HUES6 (cell line): ENCODE data around the gene MRC2.
"Not testable (repeated sequence)": the region's sequence is repeated elsewhere in the genome, so short reads cannot be mapped to it uniquely, and the experiment has no call there.

ENCODE experiments used
- H3K27ac ChIP-seq: 2 replicates; pipeline ENCODE4 v1.7.0; 2013; ENCODE audit warnings: low read depth, mild to moderate bottlenecking, low read length, inconsistent platforms
- H3K27me3 ChIP-seq: 2 replicates; pipeline ENCODE4 v1.6.1; 2013; ENCODE audit warnings: low read length; ENCODE audit not compliant: control insufficient read depth, insufficient read depth
- H3K36me3 ChIP-seq: 2 replicates; pipeline ENCODE4 v1.6.1; 2013; ENCODE audit warnings: low read length; ENCODE audit not compliant: control insufficient read depth, insufficient read depth
- H3K4me1 ChIP-seq: 2 replicates; pipeline ENCODE4 v1.6.1; 2013; ENCODE audit warnings: low read length; ENCODE audit not compliant: control insufficient read depth, insufficient read depth
- H3K4me3 ChIP-seq: 2 replicates; pipeline ENCODE4 v1.5.1; 2013; ENCODE audit warnings: low read depth, low read length
- H3K9ac ChIP-seq: one replicate; pipeline ENCODE4 v1.6.1; 2013; ENCODE audit warnings: mild to moderate bottlenecking, low read length
- H3K9me3 ChIP-seq: 2 replicates; pipeline ENCODE4 v1.6.1; 2013; ENCODE audit warnings: low read depth, low read length; ENCODE audit not compliant: control insufficient read depth, insufficient read depth

Gene MRC2

GRCh38 chr17:62627219-62627903 is at the start of gene MRC2:
TSS of gene MRC2 (plus strand) at chr17:62627670. CDS start at chr17:62627803, 133 bp downstream.
- Histone ChIP-seq H3K27me3 (no peaks in the 10 kb centered on the region), H3K9ac (peak within 1 kb of the TSS; percentile 81), H3K4me1 (peaks cover 37% of the 10 kb centered on the region), H3K4me3 (peak within 1 kb of the TSS; percentile 86), H3K9me3 (no peaks in the 10 kb centered on the region), H3K36me3 (no peaks in the 10 kb centered on the region; the same call in 1 of the 2 replicates), H3K27ac (peak within 1 kb of the TSS; percentile 85; the same call in 1 of the 2 replicates)

- H3K36me3 ChIP-seq: peaks cover 54% of the 10 kb centered on the region
- no peaks in the 10 kb centered on the region for H3K27me3 ChIP-seq
- H3K4me3 ChIP-seq: no peak overlapping the region
- H3K4me1 ChIP-seq: no peaks in the 10 kb centered on the region
- H3K27ac ChIP-seq: no peak overlapping the region
- no peak overlapping the region for H3K9ac ChIP-seq
- no peaks in the 10 kb centered on the region for H3K9me3 ChIP-seq
These were observed 48.5 kb upstream of the MRC2 start for GRCh38 chr17:62578757-62579487.

GRCh38 chr17:62580947-62581346 is 46.5 kb upstream of the MRC2 start:
- no peak overlapping the region for H3K4me3 ChIP-seq

GRCh38 chr17:62581764-62582163 is 45.7 kb upstream of the MRC2 start:
- Histone ChIP-seq H3K4me3 (no peak overlapping the region), H3K4me1 (no peaks in the 10 kb centered on the region), H3K27me3 (no peaks in the 10 kb centered on the region), H3K27ac (no peak overlapping the region), H3K9me3 (no peaks in the 10 kb centered on the region), H3K9ac (no peak overlapping the region), H3K36me3 (peaks cover 50% of the 10 kb centered on the region)

More at GRCh38 chr17:62580947-62581346, 46.5 kb upstream of the MRC2 start:
- no peak overlapping the region for H3K27ac ChIP-seq
- no peaks in the 10 kb centered on the region for H3K4me1 ChIP-seq
- H3K36me3 ChIP-seq: peaks cover 52% of the 10 kb centered on the region
- H3K9me3 ChIP-seq: no peaks in the 10 kb centered on the region
- no peaks in the 10 kb centered on the region for H3K27me3 ChIP-seq
- H3K9ac ChIP-seq: no peak overlapping the region

- H3K4me1 ChIP-seq: no peaks in the 10 kb centered on the region
- H3K9ac ChIP-seq: no peak overlapping the region
- H3K4me3 ChIP-seq: no peak overlapping the region
- peaks cover 49% of the 10 kb centered on the region for H3K36me3 ChIP-seq
- H3K27ac ChIP-seq: no peak overlapping the region
- H3K27me3 ChIP-seq: no peaks in the 10 kb centered on the region
- no peaks in the 10 kb centered on the region for H3K9me3 ChIP-seq
These were observed 39.9 kb upstream of the MRC2 start for GRCh38 chr17:62587554-62587953.

- Histone ChIP-seq H3K27me3 (no peaks in the 10 kb centered on the region), H3K9me3 (no peaks in the 10 kb centered on the region), H3K36me3 (peaks cover 49% of the 10 kb centered on the region), H3K4me3 (no peak overlapping the region), H3K27ac (no peak overlapping the region), H3K9ac (no peak overlapping the region), H3K4me1 (no peaks in the 10 kb centered on the region)
These were observed 39.4 kb upstream of the MRC2 start for GRCh38 chr17:62588109-62588508.

GRCh38 chr17:62591333-62591732 is 36.1 kb upstream of the MRC2 start:
- peaks cover 55% of the 10 kb centered on the region for H3K36me3 ChIP-seq
- no peaks in the 10 kb centered on the region for H3K9me3 ChIP-seq
- no peak overlapping the region for H3K9ac ChIP-seq
- no peaks in the 10 kb centered on the region for H3K27me3 ChIP-seq
- no peak overlapping the region for H3K27ac ChIP-seq
- H3K4me3 ChIP-seq: no peak overlapping the region
- H3K4me1 ChIP-seq: no peaks in the 10 kb centered on the region

- H3K4me3 ChIP-seq, H3K27me3 ChIP-seq, H3K4me1 ChIP-seq, H3K9ac ChIP-seq, H3K27ac ChIP-seq, H3K9me3 ChIP-seq: not testable (repeated sequence)
- peaks cover 58% of the 10 kb centered on the region for H3K36me3 ChIP-seq
These were observed 35.6 kb upstream of the MRC2 start for GRCh38 chr17:62591822-62592221.

GRCh38 chr17:62592341-62593099 is 35.0 kb upstream of the MRC2 start:
- Histone ChIP-seq H3K36me3 (peaks cover 58% of the 10 kb centered on the region), H3K27me3 (no peaks in the 10 kb centered on the region), H3K27ac (no peak overlapping the region), H3K4me1 (no peaks in the 10 kb centered on the region), H3K9ac (no peak overlapping the region), H3K9me3 (peaks cover 4% of the 10 kb centered on the region; the same call in 1 of the 2 replicates), H3K4me3 (no peak overlapping the region)

- no peak overlapping the region for H3K27ac ChIP-seq
- H3K27me3 ChIP-seq: no peaks in the 10 kb centered on the region
- H3K36me3 ChIP-seq: peaks cover 60% of the 10 kb centered on the region
- no peaks in the 10 kb centered on the region for H3K4me1 ChIP-seq
- no peak overlapping the region for H3K4me3 ChIP-seq
- H3K9me3 ChIP-seq: peaks cover 4% of the 10 kb centered on the region; the same call in 1 of the 2 replicates
- no peak overlapping the region for H3K9ac ChIP-seq
These were observed 32.0 kb upstream of the MRC2 start for GRCh38 chr17:62595484-62595883.

GRCh38 chr17:62596662-62597061 is 30.8 kb upstream of the MRC2 start:
- H3K4me3 ChIP-seq: no peak overlapping the region
- no peak overlapping the region for H3K27ac ChIP-seq
- peaks cover 4% of the 10 kb centered on the region; the same call in 1 of the 2 replicates for H3K9me3 ChIP-seq
- H3K4me1 ChIP-seq: no peaks in the 10 kb centered on the region
- H3K36me3 ChIP-seq: peaks cover 71% of the 10 kb centered on the region
- no peaks in the 10 kb centered on the region for H3K27me3 ChIP-seq
- H3K9ac ChIP-seq: no peak overlapping the region
